Endothelial cell (in vitro differentiated cells): Measurements from ENCODE around the gene NIFK. TPM values are rescaled to one million over a fixed set of nuclear protein-coding genes. Genes with fewer than 3 reads are reported as not detected.
"Not testable (repeated sequence)": the region's sequence is repeated elsewhere in the genome, so short reads cannot be mapped to it uniquely, and the experiment has no call there.

Experiments used
- DNase-seq: peaks from one replicate; pipeline ENCODE4 v3.0.0; 2021; ENCODE audit warnings: low spot score
- H3K27ac Mint-ChIP-seq: one replicate; pipeline ENCODE4 v1.8.0; 2021; ENCODE audit warnings: mixed read lengths, inconsistent platforms; ENCODE audit not compliant: unreplicated experiment
- H3K27me3 Mint-ChIP-seq: one replicate; pipeline ENCODE4 v1.8.0; 2021; ENCODE audit warnings: mild to moderate bottlenecking, moderate library complexity, mixed read lengths, inconsistent platforms; ENCODE audit not compliant: unreplicated experiment
- H3K36me3 Mint-ChIP-seq: one replicate; pipeline ENCODE4 v1.8.0; 2021; ENCODE audit warnings: mild to moderate bottlenecking, low read depth, mixed read lengths, inconsistent platforms; ENCODE audit not compliant: unreplicated experiment
- H3K4me1 Mint-ChIP-seq: one replicate; pipeline ENCODE4 v1.8.0; 2021; ENCODE audit warnings: mild to moderate bottlenecking, mixed read lengths, inconsistent platforms; ENCODE audit not compliant: unreplicated experiment
- H3K4me3 Mint-ChIP-seq: one replicate; pipeline ENCODE4 v1.8.0; 2021; ENCODE audit warnings: mild to moderate bottlenecking, mixed read lengths, inconsistent platforms; ENCODE audit not compliant: unreplicated experiment
- H3K9me3 Mint-ChIP-seq: one replicate; pipeline ENCODE4 v1.8.0; 2021; ENCODE audit warnings: mixed read lengths, inconsistent platforms; ENCODE audit not compliant: unreplicated experiment
- CTCF ChIP-seq: fragments of 200-600 bp; sonication (generic); IDR thresholded peaks from one replicate; pipeline ENCODE4 v1.5.0; 2021; ENCODE audit warnings: antibody characterized with exemption; ENCODE audit not compliant: unreplicated experiment
- total RNA-seq: library from RNA; stranded (reverse); fragmentation: NEBNext Ultra II Directional; extraction: Animal tissue kit (Norgen Biotek cat#: 25700); gene quantifications from one replicate; pipeline ENCODE4 v1.2.1, GENCODE V29; 2021; ENCODE audit not compliant: unreplicated experiment

Gene NIFK
- total RNA-seq, 1 donor from 2014 or later, result 153 TPM

GRCh38 chr2:121707344-121707919, 29.2 kb downstream of the NIFK start:
- Mint-ChIP-seq H3K4me3 (no peak overlapping the region), H3K4me1 (peaks cover 9% of the 10 kb centered on the region), H3K9me3 (no peaks in the 10 kb centered on the region), H3K27ac (no peak overlapping the region), H3K36me3 (no peaks in the 10 kb centered on the region), H3K27me3 (peaks cover 2% of the 10 kb centered on the region)
- TF ChIP-seq CTCF, result no peak
- no peak for DNase-seq

- TF ChIP-seq CTCF, result no peak
- Mint-ChIP-seq H3K4me3 (no peak overlapping the region), H3K27me3 (peaks cover 2% of the 10 kb centered on the region), H3K9me3 (no peaks in the 10 kb centered on the region), H3K27ac (no peak overlapping the region), H3K36me3 (no peaks in the 10 kb centered on the region), H3K4me1 (peaks cover 9% of the 10 kb centered on the region)
- DNase-seq, result no peak
Measured at GRCh38 chr2:121705958-121706357, 30.7 kb downstream of the NIFK start.

GRCh38 chr2:121705390-121705789, 31.3 kb downstream of the NIFK start:
- H3K27ac Mint-ChIP-seq, result peak overlapping the region; percentile 52
- H3K4me3 Mint-ChIP-seq, result no peak overlapping the region
- no peaks in the 10 kb centered on the region for H3K9me3 Mint-ChIP-seq
- no peak for TF ChIP-seq CTCF
- peaks cover 9% of the 10 kb centered on the region for H3K4me1 Mint-ChIP-seq
- H3K27me3 Mint-ChIP-seq, result peaks cover 2% of the 10 kb centered on the region
- DNase-seq, result no peak
- peaks cover 4% of the 10 kb centered on the region for H3K36me3 Mint-ChIP-seq

GRCh38 chr2:121701761-121702160, 34.9 kb downstream of the NIFK start:
- H3K4me1 Mint-ChIP-seq, result peaks cover 29% of the 10 kb centered on the region
- H3K4me3 Mint-ChIP-seq, H3K9me3 Mint-ChIP-seq, H3K36me3 Mint-ChIP-seq, H3K27me3 Mint-ChIP-seq, DNase-seq, H3K27ac Mint-ChIP-seq: not testable (repeated sequence)

GRCh38 chr2:121699421-121700333, 37.0 kb downstream of the NIFK start:
- no peak for DNase-seq

More at GRCh38 chr2:121699421-121700333, 37.0 kb downstream of the NIFK start:
- H3K4me3 Mint-ChIP-seq, result no peak overlapping the region
- no peaks in the 10 kb centered on the region for H3K9me3 Mint-ChIP-seq
- H3K36me3 Mint-ChIP-seq, result peaks cover 4% of the 10 kb centered on the region
- peak overlapping the region; percentile 77 for H3K27ac Mint-ChIP-seq
- no peak for TF ChIP-seq CTCF
- peaks cover 29% of the 10 kb centered on the region for H3K4me1 Mint-ChIP-seq
- H3K27me3 Mint-ChIP-seq, result peaks cover 4% of the 10 kb centered on the region
